PC-3 (cell line): ENCODE measurements around the gene SMC6. TPM values are rescaled to one million over a fixed set of nuclear protein-coding genes. Genes with fewer than 3 reads are reported as not detected.

Source experiments
- ATAC-seq: fragments of 200-7000 bp; cut with Tn5 transposase; 2 replicates; pipeline ENCODE4 v1.9.1; 2020; ENCODE audit warnings: mild to moderate bottlenecking, moderate library complexity
- BruUV-seq: library from RNA; stranded (reverse); fragments of 400-500 nt; replicated peaks from 2 replicates; lab custom pipeline; 2021; lab: Mats Ljungman, UMichigan
- CTCF ChIA-PET: fragments of 300-600 bp; sonication (Branson Sonifier 250); formaldehyde crosslinking; loops from one replicate; lab custom pipeline; 2022; ENCODE audit warnings: antibody characterized with exemption; lab: Charles Lee
- POLR2A ChIA-PET: fragments of 300-600 bp; sonication (Branson Sonifier 250); formaldehyde crosslinking; loops from one replicate; lab custom pipeline; 2022; ENCODE audit warnings: antibody characterized with exemption; ENCODE audit not compliant: unreplicated experiment; lab: Charles Lee
- DNase-seq: peaks from one replicate; pipeline ENCODE4 v3.0.0-alpha.2; 2015
- H2AFZ ChIP-seq: fragments of 300-600 bp; sonication (generic); 2 replicates; pipeline ENCODE4 v1.6.0; 2016; ENCODE audit warnings: antibody characterized with exemption, low read length
- H3F3A ChIP-seq: fragments of 300-600 bp; sonication (generic); one replicate; pipeline ENCODE4 v1.6.0; 2017; ENCODE audit warnings: antibody characterized with exemption, low read length, control low read depth, mild to moderate bottlenecking; ENCODE audit not compliant: unreplicated experiment
- H3K27ac ChIP-seq: fragments of 300-600 bp; sonication (generic); 2 replicates; pipeline ENCODE4 v1.5.1; 2016; ENCODE audit warnings: mild to moderate bottlenecking, low read length
- H3K27me3 ChIP-seq: fragments of 300-600 bp; sonication (generic); 2 replicates; pipeline ENCODE4 v1.6.1; 2016; ENCODE audit warnings: low read length, mixed read lengths
- H3K36me3 ChIP-seq: fragments of 300-600 bp; sonication (generic); 2 replicates; pipeline ENCODE4 v1.6.1; 2016; ENCODE audit warnings: low read depth, mixed run types, low read length, mixed read lengths
- H3K4me1 ChIP-seq: fragments of 300-600 bp; sonication (generic); 2 replicates; pipeline ENCODE4 v1.5.1; 2016; ENCODE audit warnings: low read length; ENCODE audit not compliant: insufficient read depth
- H3K4me2 ChIP-seq: fragments of 300-600 bp; sonication (generic); 2 replicates; pipeline ENCODE4 v1.6.0; 2016; ENCODE audit warnings: low read length
- H3K4me3 ChIP-seq: fragments of 300-600 bp; sonication (generic); 2 replicates; pipeline ENCODE4 v1.5.1; 2016; ENCODE audit warnings: mild to moderate bottlenecking, low read length, mixed read lengths
- H3K79me2 ChIP-seq: fragments of 300-600 bp; sonication (generic); 2 replicates; pipeline ENCODE4 v1.6.1; 2017; ENCODE audit warnings: low read length, mixed read lengths
- H3K9ac ChIP-seq: fragments of 300-600 bp; sonication (generic); 2 replicates; pipeline ENCODE4 v1.6.0; 2016; ENCODE audit warnings: mild to moderate bottlenecking, low read length
- H3K9me2 ChIP-seq: fragments of 300-600 bp; sonication (generic); replicated peaks from 2 replicates; pipeline ENCODE4 v1.6.1; 2016; ENCODE audit warnings: mixed run types, low read length, mixed read lengths
- H3K9me3 ChIP-seq: fragments of 300-600 bp; sonication (generic); 2 replicates; pipeline ENCODE4 v1.6.1; 2016; ENCODE audit warnings: low read length, mixed read lengths
- H4K20me1 ChIP-seq: fragments of 300-600 bp; sonication (generic); 2 replicates; pipeline ENCODE4 v1.6.1; 2016; ENCODE audit warnings: low read length, mixed read lengths
- CTCF ChIP-seq: fragments of 300-600 bp; sonication (generic); conservative IDR thresholded peaks from 2 replicates; pipeline ENCODE4 v1.5.1; 2017; ENCODE audit warnings: antibody characterized with exemption, low read depth, mild to moderate bottlenecking, low read length
- EZH2 ChIP-seq: fragments of 300-600 bp; sonication (generic); IDR thresholded peaks from one replicate; pipeline ENCODE4 v1.6.1; 2017; ENCODE audit warnings: antibody characterized with exemption, mild to moderate bottlenecking, low read length; ENCODE audit not compliant: unreplicated experiment
- EZH2phosphoT487 ChIP-seq: fragments of 300-600 bp; sonication (generic); IDR thresholded peaks from 2 replicates; pipeline ENCODE4 v1.6.1; 2018; ENCODE audit warnings: mild to moderate bottlenecking, antibody characterized with exemption, low read length, borderline replicate concordance
- intact Hi-C: fragments of 100-400 bp; cut with micrococcal nuclease; formaldehyde crosslinking; loops from 2 replicates; pipeline ENCODE4 v1.9.0; 2023
- total RNA-seq: library from RNA; depleted of rRNA; stranded (reverse); fragments of >200 nt; gene quantifications from 2 replicates; pipeline ENCODE4 v1.2.3, GENCODE V29; 2014

SMC6 gene
- total RNA-seq, 1 experiment from 2014 or later: 15.6 TPM

DNA sequence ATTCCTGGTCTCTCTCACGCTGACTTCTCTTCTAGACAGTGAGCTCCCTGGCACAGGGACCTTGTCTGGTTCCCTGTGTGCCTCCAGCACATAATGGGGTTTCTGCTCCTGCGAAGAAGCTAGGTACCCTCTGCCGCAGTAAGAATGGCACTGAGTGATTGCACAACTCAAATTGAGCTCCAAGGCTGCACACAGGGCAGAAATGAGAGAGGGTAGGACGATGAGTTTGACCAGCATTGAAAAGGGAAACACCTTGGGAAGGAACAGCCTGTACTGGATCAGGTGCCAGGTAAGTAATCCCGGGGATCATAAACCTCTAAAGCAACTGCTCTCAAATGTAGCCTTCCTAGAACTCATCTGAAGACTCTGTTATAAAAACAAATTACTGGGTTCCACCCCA is 41.7 kb upstream of the SMC6 start:
- Histone ChIP-seq H3K27ac (no peak overlapping the region), H2AFZ (no peak overlapping the region), H3K36me3 (no peaks in the 10 kb centered on the region), H3K4me1 (no peaks in the 10 kb centered on the region), H3K9me3 (no peaks in the 10 kb centered on the region), H3F3A (no peaks in the 10 kb centered on the region), H3K4me3 (no peak overlapping the region), H3K4me2 (no peak overlapping the region), H4K20me1 (no peaks in the 10 kb centered on the region), H3K79me2 (no peaks in the 10 kb centered on the region), H3K9me2 (no peaks in the 10 kb centered on the region), H3K9ac (no peak overlapping the region), H3K27me3 (peaks cover 57% of the 10 kb centered on the region)
- DNase-seq: no peak
- ChIA-PET POLR2A (no interaction called here), CTCF (no interaction called here)
- TF ChIP-seq EZH2phosphoT487 (no peak), CTCF (no peak), EZH2 (no peak)
- ATAC-seq: no peak
- intact Hi-C loops: no loop called here
- no TSS peak for BruUV-seq

DNA sequence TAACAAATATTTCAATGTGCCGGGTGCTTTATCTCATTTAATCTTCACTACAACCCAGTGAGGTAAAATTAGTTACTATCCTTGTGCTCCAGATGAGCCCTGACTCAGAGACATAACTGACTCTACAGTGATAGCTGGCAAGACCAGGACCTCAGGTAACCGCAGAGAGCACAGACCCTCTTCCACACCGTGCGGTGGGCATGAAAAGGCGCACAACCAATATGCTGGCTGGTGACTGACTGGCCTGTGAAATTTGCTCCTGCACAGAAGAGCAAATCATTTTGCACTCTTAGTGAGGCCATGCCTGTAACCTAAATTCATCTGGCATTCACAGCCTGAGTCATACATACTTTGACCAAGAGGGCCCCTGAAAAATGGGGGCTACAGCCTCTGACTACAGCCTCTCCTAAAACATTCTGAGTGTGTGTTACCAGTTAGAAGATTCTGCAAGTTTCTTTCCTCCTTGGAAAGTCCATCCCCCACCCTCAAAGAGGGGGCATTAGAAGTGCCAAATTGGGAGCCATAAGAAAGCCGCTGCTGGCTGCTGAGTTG is 40.3 kb upstream of the SMC6 start:
- no peaks in the 10 kb centered on the region for H3K9me2 ChIP-seq
- H3K9ac ChIP-seq: no peak overlapping the region
- no peak overlapping the region for H3K4me3 ChIP-seq
- ChIA-PET CTCF (no interaction called here), POLR2A (no interaction called here)
- H3K4me2 ChIP-seq: no peak overlapping the region
- DNase-seq (no peak), ATAC-seq (no peak)
- no TSS peak for BruUV-seq
- intact Hi-C loops: no loop called here
- H3K27me3 ChIP-seq: peaks cover 43% of the 10 kb centered on the region
- no peaks in the 10 kb centered on the region for H3K9me3 ChIP-seq
- no peaks in the 10 kb centered on the region for H3K79me2 ChIP-seq
- no peaks in the 10 kb centered on the region for H3K4me1 ChIP-seq
- H3K36me3 ChIP-seq: no peaks in the 10 kb centered on the region
- H2AFZ ChIP-seq: no peak overlapping the region
- H3F3A ChIP-seq: no peaks in the 10 kb centered on the region
- no peak overlapping the region for H3K27ac ChIP-seq
- H4K20me1 ChIP-seq: no peaks in the 10 kb centered on the region
- no peak for TF ChIP-seq EZH2
- TF ChIP-seq EZH2phosphoT487: no peak
- TF ChIP-seq CTCF: no peak

DNA sequence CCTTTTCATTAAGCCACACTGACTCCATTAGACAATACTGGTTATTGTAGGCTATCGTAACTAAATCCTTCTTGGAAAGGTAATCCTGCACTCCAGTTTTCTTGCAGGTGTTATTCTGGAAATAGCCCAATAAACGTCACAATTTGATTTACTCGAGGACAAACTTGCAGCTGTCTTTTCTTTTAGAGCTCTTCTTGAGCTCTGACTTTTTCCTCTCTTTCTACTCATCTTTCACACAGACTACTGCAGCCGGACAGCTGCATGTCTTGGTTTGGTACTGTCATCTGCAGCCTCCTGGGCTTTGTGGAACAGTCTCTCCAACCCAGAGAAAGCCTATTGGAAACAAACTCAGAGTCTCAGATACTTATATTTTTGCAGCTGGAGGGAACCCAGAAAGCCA is 39.7 kb upstream of the SMC6 start:
- no peak overlapping the region for H2AFZ ChIP-seq
- H3K4me1 ChIP-seq: no peaks in the 10 kb centered on the region
- no peaks in the 10 kb centered on the region for H3K9me3 ChIP-seq
- BruUV-seq: no TSS peak
- no peaks in the 10 kb centered on the region for H3K9me2 ChIP-seq
- ATAC-seq: no peak
- peaks cover 37% of the 10 kb centered on the region; the same call in 1 of the 2 replicates for H3K27me3 ChIP-seq
- no peaks in the 10 kb centered on the region for H3F3A ChIP-seq
- intact Hi-C loops: no loop called here
- H3K27ac ChIP-seq: no peak overlapping the region
- H3K4me3 ChIP-seq: no peak overlapping the region
- H4K20me1 ChIP-seq: no peaks in the 10 kb centered on the region
- H3K36me3 ChIP-seq: no peaks in the 10 kb centered on the region
- H3K9ac ChIP-seq: no peak overlapping the region
- no peak for TF ChIP-seq EZH2
- no peak for TF ChIP-seq EZH2phosphoT487
- no peak for TF ChIP-seq CTCF
- no peaks in the 10 kb centered on the region for H3K79me2 ChIP-seq
- no peak overlapping the region for H3K4me2 ChIP-seq
- POLR2A ChIA-PET: no interaction called here
- no peak for DNase-seq
- CTCF ChIA-PET: no interaction called here
